Neural progenitor cell (in vitro differentiated cells): ENCODE data around the gene ABL1.

Experiments
- EZH2 ChIP-seq: fragments of 200-600 bp; sonication (generic); IDR thresholded peaks from 2 replicates; pipeline ENCODE4 v1.6.1; 2017; ENCODE audit warnings: antibody characterized with exemption, mild to moderate bottlenecking, moderate library complexity
- EZH2phosphoT487 ChIP-seq: fragments of 200-600 bp; sonication (generic); IDR thresholded peaks from 2 replicates; pipeline ENCODE4 v1.6.1; 2017; ENCODE audit warnings: antibody characterized with exemption
- TF ChIP-seq, protein P1 (sequence below): fragments of 200-600 bp; sonication (generic); IDR thresholded peaks from 2 replicates; pipeline ENCODE4 v1.5.1; 2017; ENCODE audit warnings: antibody characterized with exemption, mild to moderate bottlenecking

DNA sequence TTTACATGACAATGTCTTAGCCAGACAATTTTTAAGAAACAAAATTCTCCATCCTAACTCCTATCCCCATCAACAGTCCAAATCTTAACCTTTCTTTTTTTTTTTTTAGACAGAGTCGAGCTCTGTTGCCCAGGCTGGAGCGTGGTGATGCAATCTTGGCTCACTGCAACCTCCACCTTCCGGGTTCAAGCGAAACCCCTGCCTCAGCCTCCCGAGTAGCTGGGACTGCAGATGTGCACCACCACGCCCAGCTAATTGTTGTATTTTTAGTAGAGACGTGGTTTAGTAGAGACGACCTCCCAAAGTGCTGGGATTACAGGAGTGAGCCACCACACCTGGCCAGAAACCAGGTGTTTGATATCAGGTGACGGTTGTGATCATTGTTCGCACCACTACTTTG, 10.2 kb downstream of the ABL1 start:
- TF ChIP-seq, protein P1, sequence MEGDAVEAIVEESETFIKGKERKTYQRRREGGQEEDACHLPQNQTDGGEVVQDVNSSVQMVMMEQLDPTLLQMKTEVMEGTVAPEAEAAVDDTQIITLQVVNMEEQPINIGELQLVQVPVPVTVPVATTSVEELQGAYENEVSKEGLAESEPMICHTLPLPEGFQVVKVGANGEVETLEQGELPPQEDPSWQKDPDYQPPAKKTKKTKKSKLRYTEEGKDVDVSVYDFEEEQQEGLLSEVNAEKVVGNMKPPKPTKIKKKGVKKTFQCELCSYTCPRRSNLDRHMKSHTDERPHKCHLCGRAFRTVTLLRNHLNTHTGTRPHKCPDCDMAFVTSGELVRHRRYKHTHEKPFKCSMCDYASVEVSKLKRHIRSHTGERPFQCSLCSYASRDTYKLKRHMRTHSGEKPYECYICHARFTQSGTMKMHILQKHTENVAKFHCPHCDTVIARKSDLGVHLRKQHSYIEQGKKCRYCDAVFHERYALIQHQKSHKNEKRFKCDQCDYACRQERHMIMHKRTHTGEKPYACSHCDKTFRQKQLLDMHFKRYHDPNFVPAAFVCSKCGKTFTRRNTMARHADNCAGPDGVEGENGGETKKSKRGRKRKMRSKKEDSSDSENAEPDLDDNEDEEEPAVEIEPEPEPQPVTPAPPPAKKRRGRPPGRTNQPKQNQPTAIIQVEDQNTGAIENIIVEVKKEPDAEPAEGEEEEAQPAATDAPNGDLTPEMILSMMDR: no peak
- TF ChIP-seq EZH2 (no peak), EZH2phosphoT487 (no peak)
